D721Med (cell line): ENCODE data around the gene CPNE2.
"Not testable (repeated sequence)": the region's sequence is repeated elsewhere in the genome, so short reads cannot be mapped to it uniquely, and the experiment has no call there.

Source experiments
- DNase-seq: peaks from one replicate; pipeline ENCODE4 v3.0.0; 2011; ENCODE audit warnings: low spot score; ENCODE audit not compliant: insufficient read length
- FAIRE-seq: peaks from 2 replicates; lab custom pipeline; 2011; peaks lifted over from hg19 to GRCh38; lab: Jason Lieb, UNC
- CTCF ChIP-seq: IDR thresholded peaks from 2 replicates; pipeline ENCODE4 v1.5.1; 2012; ENCODE audit warnings: mild to moderate bottlenecking, control low read depth; ENCODE audit not compliant: insufficient read depth; ENCODE audit errors: missing control alignments

The CPNE2 gene

GRCh38 chr16:57100445-57100844 lies 8.1 kb downstream of the CPNE2 start:
- FAIRE-seq (no peak), DNase-seq (no peak)
- no peak for TF ChIP-seq CTCF

GRCh38 chr16:57102888-57103851 lies 10.8 kb downstream of the CPNE2 start:
- DNase-seq (no peak), FAIRE-seq (no peak)
- TF ChIP-seq CTCF = no peak

DNA sequence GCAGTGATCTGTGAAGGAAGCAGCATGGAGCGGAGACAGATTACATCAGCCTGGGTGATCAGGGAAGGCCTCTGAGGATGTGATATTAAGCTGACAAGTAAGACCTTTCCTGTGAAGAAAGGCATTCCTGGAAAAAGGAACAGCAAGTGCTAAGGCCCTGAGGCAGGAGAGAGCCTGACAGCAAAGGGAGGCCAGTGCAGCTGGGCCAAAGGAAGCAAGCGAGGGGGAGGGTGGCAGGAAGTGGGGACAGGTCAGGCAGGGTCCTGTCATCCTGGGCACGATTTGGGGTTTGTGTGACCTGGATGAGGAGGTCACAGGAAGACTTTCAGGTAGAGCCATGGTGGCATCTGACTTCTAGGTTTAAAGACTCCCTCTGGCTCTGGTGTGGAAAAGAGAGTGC lies 12.3 kb downstream of the CPNE2 start:
- DNase-seq = no peak
- no peak for FAIRE-seq
- TF ChIP-seq CTCF = no peak

GRCh38 chr16:57105184-57105583 lies 12.8 kb downstream of the CPNE2 start:
- FAIRE-seq (no peak), DNase-seq (no peak)
- TF ChIP-seq CTCF = no peak

GRCh38 chr16:57106767-57107166 lies 14.4 kb downstream of the CPNE2 start:
- no peak for TF ChIP-seq CTCF
- DNase-seq (no peak), FAIRE-seq (no peak)

GRCh38 chr16:57107321-57107922 lies 15.0 kb downstream of the CPNE2 start:
- no peak for DNase-seq
- TF ChIP-seq CTCF = no peak
- FAIRE-seq = no peak

DNA sequence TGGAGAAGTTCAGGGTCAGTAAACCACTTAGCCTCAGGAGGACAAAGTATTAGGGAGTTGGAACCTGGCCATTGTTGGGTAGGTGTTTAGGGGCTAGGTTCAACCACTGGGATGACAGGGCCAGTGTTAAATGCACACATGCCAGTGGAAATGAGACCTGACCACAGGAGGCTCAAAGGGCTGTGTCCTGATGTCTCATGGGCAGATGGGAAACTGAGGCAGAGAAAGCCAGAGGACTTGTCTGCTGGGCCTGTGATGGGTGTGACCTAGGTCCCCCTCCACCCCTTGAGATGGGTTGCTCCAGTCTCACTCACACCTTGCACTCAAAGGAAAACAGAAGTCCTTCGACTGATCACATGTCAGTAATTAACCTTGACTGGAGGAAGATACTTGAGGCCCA lies 16.0 kb downstream of the CPNE2 start:
- no peak for FAIRE-seq
- no peak for TF ChIP-seq CTCF
- no peak for DNase-seq

DNA sequence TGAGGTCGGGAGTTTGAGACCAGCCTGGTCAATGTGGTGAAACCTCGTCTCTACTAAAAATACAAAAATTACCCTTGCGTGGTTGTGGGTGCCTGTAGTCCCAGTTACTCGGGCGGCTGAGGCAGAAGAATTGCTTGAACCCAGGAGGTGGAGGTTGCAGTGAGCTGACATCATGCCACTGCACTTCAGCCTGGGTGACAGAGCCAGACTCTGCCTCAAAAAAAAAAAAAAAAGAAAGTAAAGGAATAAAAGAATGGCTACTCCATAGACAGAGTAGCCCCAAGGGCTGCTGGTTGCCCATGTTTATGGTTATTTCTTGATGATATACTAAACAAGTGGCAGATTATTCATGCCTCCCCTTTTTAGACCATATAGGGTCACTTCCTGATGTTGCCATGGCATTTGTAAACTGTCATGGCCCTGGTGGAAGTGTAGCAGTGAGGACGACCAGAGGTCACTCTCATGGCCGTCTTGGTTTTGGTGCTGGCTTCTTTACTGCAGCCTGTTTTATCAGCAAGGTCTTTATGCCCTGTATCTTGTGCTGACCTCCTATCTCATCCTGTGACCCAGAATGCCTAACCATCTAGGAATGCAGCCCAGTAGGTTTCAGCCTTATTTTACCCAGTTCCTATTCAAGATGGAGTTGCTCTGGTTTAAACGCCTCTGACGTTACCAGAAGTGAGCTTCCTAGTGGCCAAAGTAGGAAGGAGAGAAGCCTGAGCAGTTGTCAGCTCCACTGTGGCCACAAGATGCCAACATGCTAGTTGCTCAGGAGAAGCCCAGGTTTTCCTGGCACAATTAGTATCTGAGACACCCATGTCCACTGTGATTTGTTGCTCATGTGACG lies 17.1 kb downstream of the CPNE2 start:
- not testable (repeated sequence) for DNase-seq, FAIRE-seq
